Aorta (tissue), 5 donors: ENCODE data around the gene MED12L. TPM values are rescaled to one million over a fixed set of nuclear protein-coding genes. Genes with fewer than 3 reads are reported as not detected.

ENCODE experiments used
- ATAC-seq: fragments of 200-7000 bp; cut with Tn5 transposase; one replicate; pipeline ENCODE4 v1.9.1; 2022; ENCODE audit warnings: moderate library complexity; ENCODE audit not compliant: low FRiP score
- DNase-seq, 2 donors: peaks; one replicate each; pipeline ENCODE4 v3.0.0-alpha.2; 2020
- H3K27ac ChIP-seq, 2 donors: one replicate each; pipeline ENCODE4 v1.5.1; 2013; ENCODE audit warnings: low read length in 2 of 2, mild to moderate bottlenecking in 2 of 2, moderate library complexity in 2 of 2, control low read depth in 1 of 2, inconsistent platforms in 1 of 2, low read depth in 1 of 2
- H3K27me3 ChIP-seq, 2 donors: one replicate each; pipeline ENCODE4 v1.6.1; 2013; ENCODE audit warnings: control low read depth in 1 of 2, low read length in 1 of 2, mild to moderate bottlenecking in 1 of 2, moderate library complexity in 1 of 2; ENCODE audit not compliant: insufficient read depth in 2 of 2, control insufficient read depth in 1 of 2
- H3K36me3 ChIP-seq, 2 donors: one replicate each; pipeline ENCODE4 v1.6.1; 2013; ENCODE audit warnings: control low read depth in 1 of 2, low read length in 1 of 2, mild to moderate bottlenecking in 1 of 2; ENCODE audit not compliant: insufficient read depth in 2 of 2, control insufficient read depth in 1 of 2
- H3K4me1 ChIP-seq, 2 donors: one replicate each; pipeline ENCODE4 v1.6.1; 2013; ENCODE audit warnings: low read length in 2 of 2, control low read depth in 1 of 2, mild to moderate bottlenecking in 1 of 2, moderate library complexity in 1 of 2; ENCODE audit not compliant: insufficient read depth in 2 of 2, control insufficient read depth in 1 of 2
- H3K4me3 ChIP-seq, 2 donors: one replicate each; pipeline ENCODE4 v1.5.1; 2013; ENCODE audit warnings: low read length in 2 of 2, control low read depth in 1 of 2, mild to moderate bottlenecking in 1 of 2
- H3K9me3 ChIP-seq: one replicate; pipeline ENCODE4 v1.6.1; 2013; ENCODE audit warnings: mild to moderate bottlenecking, low read length; ENCODE audit not compliant: control insufficient read depth
- whole genome bisulfite sequencing, 2 donors: extraction: QIAGEN DNeasy Blood & Tissue Kit; methylation state at CpG; one replicate each; pipeline ENCODE4 v1.1.7; 2013; 5-methylcytosine and 5-hydroxymethylcytosine counted together
- intact Hi-C, 2 donors: fragments of 100-400 bp; cut with DNase I; formaldehyde crosslinking; loops; one replicate each; pipeline versions ENCODE4 v1.14.2 to v1.15.0; 2022
- polyA plus RNA-seq, 2 donors: library from polyadenylated mRNA; stranded (reverse); fragments of 200-250 nt; gene quantifications; one replicate each; pipeline ENCODE4 v1.2.3, GENCODE V29; 2013
- total RNA-seq, 2 donors: library from RNA; stranded (reverse); fragmentation: NEBNext Ultra II Directional; extraction: Animal tissue kit (Norgen Biotek cat#: 25700); gene quantifications; one replicate each; pipeline ENCODE4 v1.2.1, GENCODE V29; 2021
- donor health status: healthy with polysubstance abuse.
- donor health status: Bipolar disorder and iron deficiency.
- donor health status: DM: no; HTN: no; CAD: no.
- donor health status: DM: no; HTN: no; CAD: no.
- donor health status: DM: yes; HTN: yes; CAD: no.

Gene MED12L
- total and polyA plus RNA-seq, 4 donors: 1.1 to 2.3 TPM; not detected in 2

- Histone ChIP-seq H3K36me3 (no peaks in the 10 kb centered on the region), H3K27me3 (no peaks in the 10 kb centered on the region), H3K4me1 (no peaks in the 10 kb centered on the region), H3K4me3 (no peak overlapping the region), H3K9me3 (no peaks in the 10 kb centered on the region), H3K27ac (no peak overlapping the region)
- no peak for DNase-seq
- intact Hi-C loops: loop anchor here (5.0 to 10.0 kb wide), 2 partner anchors 360 to 428 kb away; no protein-coding TSS in a partner anchor
- 96 to 97% methylated on average over 4 of the region's 4 CpGs for WGBS, 2 donors
- ATAC-seq: no peak
Measured at GRCh38 chr3:151152455-151153079, 67.1 kb downstream of the MED12L start.

DNA sequence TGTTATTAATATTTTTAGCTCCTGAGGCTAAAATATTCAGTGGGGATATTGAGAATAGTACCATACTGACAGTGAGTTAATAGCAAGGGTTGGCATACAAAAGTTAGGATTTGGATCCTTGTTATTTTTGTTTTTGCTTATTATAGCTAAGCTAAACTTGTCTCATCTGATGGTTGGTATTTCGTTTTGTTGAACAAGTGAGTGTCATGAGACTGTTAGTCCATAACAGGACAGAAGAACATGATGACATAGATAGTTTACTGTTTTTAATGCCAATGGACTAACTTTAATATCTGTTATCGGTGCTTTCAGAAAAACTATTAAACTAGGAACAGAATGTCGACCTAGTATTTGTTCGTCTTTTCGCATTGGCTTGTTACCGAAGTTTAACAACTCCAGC lies 69.1 kb downstream of the MED12L start:
- no peak overlapping the region for H3K4me3 ChIP-seq
- WGBS, 2 donors: 93% methylated on average over 6 of the region's 6 CpGs
- intact Hi-C loops: loop anchor here (5.0 to 10.0 kb wide), 2 partner anchors 362 to 430 kb away; no protein-coding TSS in a partner anchor
- DNase-seq (no peak), ATAC-seq (no peak)
- no peaks in the 10 kb centered on the region for H3K4me1 ChIP-seq
- H3K27ac ChIP-seq: no peak overlapping the region
- H3K27me3 ChIP-seq: no peaks in the 10 kb centered on the region
- no peaks in the 10 kb centered on the region for H3K9me3 ChIP-seq
- H3K36me3 ChIP-seq: no peaks in the 10 kb centered on the region

GRCh38 chr3:151155409-151156128 lies 70.1 kb downstream of the MED12L start:
- DNase-seq (no peak), ATAC-seq (no peak)
- 74 to 77% methylated on average over 8 of the region's 8 CpGs for WGBS, 2 donors
- no peaks in the 10 kb centered on the region for H3K36me3 ChIP-seq
- H3K4me1 ChIP-seq: no peaks in the 10 kb centered on the region
- no peaks in the 10 kb centered on the region for H3K27me3 ChIP-seq
- H3K27ac ChIP-seq: no peak overlapping the region
- H3K4me3 ChIP-seq: no peak overlapping the region
- intact Hi-C loops: loop anchor here in 1 of 2 donors (10.0 kb wide), 1 partner anchor 431 kb away; no protein-coding TSS in a partner anchor
- no peaks in the 10 kb centered on the region for H3K9me3 ChIP-seq

- Histone ChIP-seq H3K4me1 (no peaks in the 10 kb centered on the region), H3K9me3 (no peaks in the 10 kb centered on the region), H3K4me3 (no peak overlapping the region), H3K27me3 (no peaks in the 10 kb centered on the region), H3K36me3 (no peaks in the 10 kb centered on the region), H3K27ac (no peak overlapping the region)
- ATAC-seq (no peak), DNase-seq (no peak)
- intact Hi-C loops: loop anchor here in 1 of 2 donors (10.0 kb wide), 1 partner anchor 432 kb away; no protein-coding TSS in a partner anchor
- 37 to 38% methylated on average over 3 of the region's 3 CpGs for WGBS, 2 donors
Measured at GRCh38 chr3:151156618-151157216, 71.3 kb downstream of the MED12L start.

DNA sequence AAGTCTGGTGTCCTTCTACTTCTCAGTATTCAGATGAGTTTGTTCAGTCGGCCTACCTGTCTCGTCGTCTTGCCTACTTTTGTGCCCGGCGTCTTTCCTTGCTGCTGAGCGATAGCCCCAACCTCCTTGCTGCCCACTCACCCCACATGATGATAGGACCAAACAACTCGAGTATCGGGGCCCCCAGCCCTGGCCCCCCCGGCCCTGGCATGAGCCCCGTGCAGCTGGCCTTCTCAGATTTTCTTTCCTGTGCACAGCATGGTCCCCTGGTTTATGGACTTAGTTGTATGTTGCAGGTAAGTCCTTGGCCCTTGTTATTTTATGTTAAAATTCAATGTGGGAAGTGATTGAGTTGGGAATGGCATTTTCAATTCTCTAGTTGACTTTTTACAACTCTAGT lies 74.3 kb downstream of the MED12L start:
- no peaks in the 10 kb centered on the region for H3K36me3 ChIP-seq
- ATAC-seq (no peak), DNase-seq (no peak)
- no peak overlapping the region for H3K27ac ChIP-seq
- no peaks in the 10 kb centered on the region for H3K4me1 ChIP-seq
- no peaks in the 10 kb centered on the region for H3K9me3 ChIP-seq
- intact Hi-C loops: loop anchor here in 1 of 2 donors (10.0 kb wide), 1 partner anchor 435 kb away; no protein-coding TSS in a partner anchor
- WGBS, 2 donors: 92 to 94% methylated on average over 10 of the region's 10 CpGs
- H3K27me3 ChIP-seq: no peaks in the 10 kb centered on the region
- no peak overlapping the region for H3K4me3 ChIP-seq

DNA sequence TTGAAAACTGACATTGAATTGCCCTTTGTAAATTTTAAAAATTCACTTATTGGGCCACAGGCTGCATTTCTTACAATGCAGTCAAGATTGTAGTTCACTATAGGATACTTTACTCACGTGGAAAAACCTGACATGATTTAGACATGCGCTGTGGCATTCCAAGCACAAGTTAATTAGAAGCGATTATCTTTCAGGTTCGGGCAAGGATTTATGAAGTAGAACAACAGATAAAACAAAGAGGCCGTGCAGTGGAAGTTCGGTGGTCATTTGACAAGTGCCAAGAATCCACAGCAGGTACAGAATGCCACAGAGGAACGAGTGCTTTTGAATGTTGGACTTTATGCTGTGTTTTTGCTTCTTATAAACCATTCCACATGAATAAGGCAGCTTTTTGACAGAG lies 79.8 kb downstream of the MED12L start:
- Histone ChIP-seq H3K27me3 (no peaks in the 10 kb centered on the region), H3K4me3 (no peak overlapping the region), H3K4me1 (no peaks in the 10 kb centered on the region), H3K36me3 (no peaks in the 10 kb centered on the region), H3K9me3 (no peaks in the 10 kb centered on the region), H3K27ac (no peak overlapping the region)
- WGBS, 2 donors: 79% methylated on average over 7 of the region's 7 CpGs
- intact Hi-C loops: loop anchor here (5.0 kb wide), 2 partner anchors 62 to 117 kb away; no protein-coding TSS in a partner anchor
- DNase-seq (no peak), ATAC-seq (no peak)

DNA sequence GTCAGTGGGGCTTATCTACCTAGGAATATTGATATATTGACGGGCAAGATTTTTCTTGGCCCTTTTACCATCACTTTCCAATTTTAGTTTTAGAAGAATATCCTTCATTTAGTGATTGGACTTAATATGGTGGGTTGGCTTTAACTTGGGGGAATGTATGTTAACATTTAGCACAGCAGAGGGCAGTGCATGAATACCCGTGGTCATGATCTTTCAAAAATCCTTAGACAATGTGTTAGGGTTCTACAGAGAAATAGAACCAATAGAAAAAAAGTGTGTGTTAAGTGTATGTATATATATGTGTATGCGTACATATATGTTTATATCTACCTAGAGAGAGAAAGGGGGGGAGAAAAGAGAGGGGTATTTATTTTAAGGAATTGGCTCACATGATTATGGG lies 80.7 kb downstream of the MED12L start:
- no peak overlapping the region for H3K27ac ChIP-seq
- ATAC-seq (no peak), DNase-seq (no peak)
- no peaks in the 10 kb centered on the region for H3K27me3 ChIP-seq
- no peaks in the 10 kb centered on the region for H3K36me3 ChIP-seq
- WGBS, 2 donors: 86% methylated on average over 3 of the region's 3 CpGs
- H3K4me1 ChIP-seq: no peaks in the 10 kb centered on the region
- no peaks in the 10 kb centered on the region for H3K9me3 ChIP-seq
- H3K4me3 ChIP-seq: no peak overlapping the region
- intact Hi-C loops: loop anchor here (5.0 kb wide), 2 partner anchors 61 to 116 kb away; no protein-coding TSS in a partner anchor

DNA sequence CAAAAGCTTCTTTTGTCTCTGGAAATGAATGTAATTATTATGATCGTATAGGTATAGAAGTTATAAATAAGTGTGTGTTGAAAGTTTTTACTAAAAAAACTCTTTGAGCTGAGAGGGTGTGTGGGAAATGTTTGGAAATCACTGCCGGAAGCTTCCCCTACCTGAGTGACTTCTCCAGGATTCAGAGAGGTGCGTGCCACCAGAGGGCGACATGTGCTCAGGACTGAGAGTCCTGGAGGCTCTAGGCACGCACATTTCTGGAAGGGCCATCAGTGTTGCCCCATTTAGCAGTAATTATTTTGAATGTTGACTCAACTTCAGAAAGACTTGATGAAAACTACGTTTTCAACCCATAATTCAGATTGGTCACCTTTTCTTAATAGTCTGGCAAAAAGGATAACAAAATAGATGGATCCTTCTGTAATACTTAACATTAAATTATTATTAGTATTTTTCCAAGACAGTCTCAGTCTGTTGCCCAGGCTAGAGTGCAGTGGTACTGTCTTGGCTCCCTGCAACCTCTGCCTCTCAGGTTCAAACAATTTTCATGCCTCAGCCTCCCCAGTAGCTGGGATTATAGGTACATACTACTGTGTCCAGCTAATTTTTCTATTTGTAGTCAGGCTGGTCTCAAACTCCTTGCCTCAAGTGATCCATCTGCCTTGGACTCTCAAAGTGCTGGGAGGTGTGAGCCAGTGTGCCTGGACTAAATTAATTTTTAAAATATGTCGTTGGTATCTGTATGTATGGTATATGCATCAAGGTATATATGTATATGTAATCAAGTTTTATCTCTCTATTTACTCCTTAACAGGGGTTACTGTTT lies 83.0 kb downstream of the MED12L start:
- Histone ChIP-seq H3K27me3 (no peaks in the 10 kb centered on the region), H3K9me3 (no peaks in the 10 kb centered on the region), H3K4me1 (no peaks in the 10 kb centered on the region), H3K27ac (no peak overlapping the region), H3K36me3 (no peaks in the 10 kb centered on the region), H3K4me3 (no peak overlapping the region)
- peak; percentile 86 for ATAC-seq
- intact Hi-C loops: loop anchor here (2.0 to 5.0 kb wide), 3 partner anchors 59 to 114 kb away; no protein-coding TSS in a partner anchor
- WGBS, 2 donors: 27 to 30% methylated on average over 7 of the region's 7 CpGs
- peak; percentile 83 to 86 for DNase-seq
